Natural killer cell (primary cell): ENCODE results near the gene SYNC. TPM values are rescaled to one million over a fixed set of nuclear protein-coding genes. Genes with fewer than 3 reads are reported as not detected.

Experiments used
- ATAC-seq, 3 donors: fragments of 150-1000 bp in 2 of 3; fragments of 200-7000 bp in 1 of 3; cut with Tn5 transposase; 1 replicate in 1 of 3; 2 replicates in 2 of 3; pipeline ENCODE4 v1.10.0; 2021; ENCODE audit warnings: mild to moderate bottlenecking in 2 of 3, moderate library complexity in 2 of 3
- DNase-seq, 2 donors: peaks; one replicate each; pipeline versions ENCODE4 v3.0.0 to v3.0.0-alpha.2; 2013 to 2021; ENCODE audit warnings: mixed read lengths in 1 of 2
- H3K27ac ChIP-seq: one replicate; pipeline ENCODE4 v1.5.1; 2013; ENCODE audit warnings: mild to moderate bottlenecking, low read length
- H3K27me3 ChIP-seq: one replicate; pipeline ENCODE4 v1.6.1; 2013; ENCODE audit warnings: low read length; ENCODE audit not compliant: control insufficient read depth, insufficient read depth
- H3K36me3 ChIP-seq: one replicate; pipeline ENCODE4 v1.6.1; 2013; ENCODE audit warnings: low read length; ENCODE audit not compliant: control insufficient read depth, insufficient read depth
- H3K4me1 ChIP-seq: one replicate; pipeline ENCODE4 v1.6.1; 2013; ENCODE audit warnings: low read length; ENCODE audit not compliant: control insufficient read depth, insufficient read depth
- H3K4me3 ChIP-seq: one replicate; pipeline ENCODE4 v1.5.1; 2013; ENCODE audit warnings: low read length
- H3K9me3 ChIP-seq: one replicate; pipeline ENCODE4 v1.6.1; 2013; ENCODE audit warnings: low read length; ENCODE audit not compliant: control insufficient read depth, insufficient read depth
- H3K27ac Mint-ChIP-seq, 2 donors: one replicate each; pipeline ENCODE4 v1.8.0; 2022; ENCODE audit warnings: mild to moderate bottlenecking in 2 of 2, mixed read lengths in 2 of 2, moderate library complexity in 1 of 2
- H3K27me3 Mint-ChIP-seq, 2 donors: one replicate each; pipeline ENCODE4 v1.8.0; 2022; ENCODE audit warnings: low read depth in 2 of 2, mixed read lengths in 2 of 2
- H3K36me3 Mint-ChIP-seq: one replicate; pipeline ENCODE4 v1.8.0; 2022; ENCODE audit warnings: mixed read lengths
- H3K4me1 Mint-ChIP-seq, 2 donors: one replicate each; pipeline ENCODE4 v1.8.0; 2022; ENCODE audit warnings: mixed read lengths in 2 of 2
- H3K4me3 Mint-ChIP-seq: one replicate; pipeline ENCODE4 v1.8.0; 2022; ENCODE audit warnings: mild to moderate bottlenecking, moderate library complexity, mixed read lengths
- H3K9me3 Mint-ChIP-seq, 2 donors: one replicate each; pipeline ENCODE4 v1.8.0; 2022; ENCODE audit warnings: mixed read lengths in 2 of 2
- CTCF ChIP-seq: fragments of 200-600 bp; IDR thresholded peaks from one replicate; pipeline ENCODE4 v1.8.0; 2022; ENCODE audit warnings: antibody characterized with exemption
- WGBS: methylation state at CpG from one replicate; pipeline ENCODE4 v1.1.7; 2013; ENCODE audit warnings: missing lambda C conversion rate; ENCODE audit not compliant: insufficient coverage; 5-methylcytosine and 5-hydroxymethylcytosine counted together
- intact Hi-C: fragments of 100-400 bp; cut with micrococcal nuclease; formaldehyde crosslinking; loops from one replicate; pipeline ENCODE4 v1.14.2; 2022
- total RNA-seq, 4 donors: library from RNA; stranded (reverse); fragments of 120-200 nt in 1 of 4; gene quantifications; one replicate each; pipeline versions ENCODE4 v1.2.3 to v1.2.4, GENCODE V29; 2013 to 2022

SYNC gene
- total RNA-seq, 3 donors from 2014 or later (not counting 1 experiment from before 2014, with no cell fraction given): not detected

- no peaks in the 10 kb centered on the region for H3K36me3 ChIP-seq
- H3K4me3 Mint-ChIP-seq: no peak overlapping the region
- WGBS: 100% methylated on average over 2 of the region's 2 CpGs
- no peaks in the 10 kb centered on the region for H3K9me3 ChIP-seq
- H3K4me3 ChIP-seq: no peak overlapping the region
- peaks cover 2% of the 10 kb centered on the region for H3K27me3 ChIP-seq
- DNase-seq (no peak), ATAC-seq (no peak)
- H3K4me1 Mint-ChIP-seq: peaks cover 4 to 12% of the 10 kb centered on the region in 2 donors
- no peak overlapping the region for H3K27ac ChIP-seq
- no peaks in the 10 kb centered on the region for H3K9me3 Mint-ChIP-seq
- H3K27ac Mint-ChIP-seq: no peak overlapping the region
- no peak for TF ChIP-seq CTCF
- intact Hi-C loops: no loop called here
- H3K4me1 ChIP-seq: peaks cover 8% of the 10 kb centered on the region
- H3K27me3 Mint-ChIP-seq: peaks cover 6 to 9% of the 10 kb centered on the region in 2 donors
- H3K36me3 Mint-ChIP-seq: no peaks in the 10 kb centered on the region
Observed at GRCh38 chr1:32709075-32709474, 6.5 kb upstream of the SYNC start.

- Mint-ChIP-seq H3K36me3 (no peaks in the 10 kb centered on the region), H3K4me3 (no peak overlapping the region), H3K27me3 (peaks cover 10 to 21% of the 10 kb centered on the region in 2 donors), H3K9me3 (no peaks in the 10 kb centered on the region), H3K27ac (no peak overlapping the region), H3K4me1 (peaks cover 7 to 10% of the 10 kb centered on the region in 2 donors)
- no peak for DNase-seq
- no peaks in the 10 kb centered on the region for H3K9me3 ChIP-seq
- 88% methylated on average over 1 of the region's 1 CpG for WGBS
- no peak for TF ChIP-seq CTCF
- intact Hi-C loops: no loop called here
- ATAC-seq: no peak
- H3K4me1 ChIP-seq: peaks cover 13% of the 10 kb centered on the region
- H3K27me3 ChIP-seq: peaks cover 19% of the 10 kb centered on the region
- H3K27ac ChIP-seq: no peak overlapping the region
- no peak overlapping the region for H3K4me3 ChIP-seq
- H3K36me3 ChIP-seq: no peaks in the 10 kb centered on the region
Observed at GRCh38 chr1:32706491-32706890, 3.9 kb upstream of the SYNC start.

- Histone ChIP-seq H3K27me3 (peaks cover 19% of the 10 kb centered on the region), H3K9me3 (no peaks in the 10 kb centered on the region), H3K4me1 (peaks cover 13% of the 10 kb centered on the region), H3K36me3 (no peaks in the 10 kb centered on the region), H3K4me3 (no peak overlapping the region), H3K27ac (no peak overlapping the region)
- H3K36me3 Mint-ChIP-seq: no peaks in the 10 kb centered on the region
- no peak for TF ChIP-seq CTCF
- DNase-seq: no peak
- no peak for ATAC-seq
- H3K9me3 Mint-ChIP-seq: no peaks in the 10 kb centered on the region
- intact Hi-C loops: no loop called here
- peaks cover 7 to 10% of the 10 kb centered on the region in 2 donors for H3K4me1 Mint-ChIP-seq
- 84% methylated on average over 7 of the region's 7 CpGs for WGBS
- H3K27me3 Mint-ChIP-seq: peaks cover 10 to 26% of the 10 kb centered on the region in 2 donors
- no peak overlapping the region for H3K4me3 Mint-ChIP-seq
- no peak overlapping the region for H3K27ac Mint-ChIP-seq
Observed at GRCh38 chr1:32705516-32705915, 2.9 kb upstream of the SYNC start.
